HUES48 (cell line): ENCODE data around the gene PDE6H.

Experiments
- H3K27ac ChIP-seq: one replicate; pipeline ENCODE4 v1.7.0; 2013; ENCODE audit warnings: low read depth, low read length, inconsistent platforms
- H3K27me3 ChIP-seq: 2 replicates; pipeline ENCODE4 v1.6.1; 2013; ENCODE audit warnings: mild to moderate bottlenecking, low read length; ENCODE audit not compliant: control insufficient read depth, insufficient read depth
- H3K36me3 ChIP-seq: 2 replicates; pipeline ENCODE4 v1.6.1; 2013; ENCODE audit warnings: low read length; ENCODE audit not compliant: control insufficient read depth, insufficient read depth
- H3K4me1 ChIP-seq: 2 replicates; pipeline ENCODE4 v1.6.1; 2013; ENCODE audit warnings: mild to moderate bottlenecking, low read length; ENCODE audit not compliant: control insufficient read depth, insufficient read depth
- H3K4me3 ChIP-seq: 2 replicates; pipeline ENCODE4 v1.5.1; 2013; ENCODE audit warnings: mild to moderate bottlenecking, low read depth, low read length
- H3K9ac ChIP-seq: 2 replicates; pipeline ENCODE4 v1.6.1; 2013; ENCODE audit warnings: mild to moderate bottlenecking, low read depth, low read length, moderate library complexity
- H3K9me3 ChIP-seq: 2 replicates; pipeline ENCODE4 v1.6.1; 2013; ENCODE audit warnings: low read length; ENCODE audit not compliant: control insufficient read depth, insufficient read depth

The PDE6H gene

DNA sequence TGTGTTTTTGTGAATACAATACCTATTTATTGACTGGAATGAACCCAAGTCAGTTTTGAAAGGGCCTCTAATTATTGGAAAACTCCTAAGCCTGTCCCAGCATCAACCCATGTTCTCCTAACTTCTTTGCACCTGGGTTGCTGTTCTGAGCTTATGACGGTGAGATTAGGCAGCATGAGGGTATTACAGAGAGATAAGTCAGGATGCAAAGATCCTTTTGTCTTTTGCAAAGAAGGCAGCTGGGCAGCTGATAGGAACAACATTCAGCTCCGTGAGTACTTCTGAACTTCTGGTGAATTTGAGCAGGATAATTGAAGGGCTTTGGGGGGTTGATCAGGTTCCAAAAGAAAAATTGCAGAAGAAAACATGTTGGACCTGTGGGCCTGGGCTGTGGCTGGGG is at the start of gene PDE6H:
TSS of gene PDE6H (plus strand) at position 227 of the 400 bp plus-strand sequence. CDS start 4,971 bp downstream, outside the sequence.
- Histone ChIP-seq H3K4me1 (no peaks in the 10 kb centered on the region), H3K4me3 (no peak within 1 kb of the TSS), H3K27ac (no peak within 1 kb of the TSS)

DNA sequence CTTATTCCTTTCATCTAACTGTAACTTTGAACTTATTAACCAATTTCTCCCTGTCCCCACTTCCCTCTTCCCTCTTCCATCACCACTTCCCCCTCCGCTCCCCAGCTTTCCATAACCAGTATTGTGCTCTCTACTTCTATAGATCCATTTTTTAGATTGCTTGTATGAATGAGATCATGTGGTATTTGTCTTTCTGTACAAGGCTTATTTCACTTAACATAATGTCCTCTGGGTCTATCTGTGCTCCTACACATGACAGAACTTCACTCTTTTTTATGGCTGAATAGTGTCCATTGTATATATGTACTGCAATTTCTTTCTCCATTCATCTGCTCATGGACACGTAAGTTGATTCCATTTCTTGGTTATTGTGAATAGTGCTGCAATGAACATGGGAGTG is 48.9 kb upstream of the PDE6H start:
- H3K4me1 ChIP-seq: peaks cover 4% of the 10 kb centered on the region; the same call in 1 of the 2 replicates
- no peaks in the 10 kb centered on the region for H3K9me3 ChIP-seq
- no peaks in the 10 kb centered on the region for H3K36me3 ChIP-seq
- H3K9ac ChIP-seq: no peak overlapping the region
- no peak overlapping the region for H3K27ac ChIP-seq
- H3K27me3 ChIP-seq: no peaks in the 10 kb centered on the region
- no peak overlapping the region for H3K4me3 ChIP-seq

More for the DNA sequence above, at the start of gene PDE6H:
- Histone ChIP-seq H3K9me3 (no peaks in the 10 kb centered on the region), H3K36me3 (no peaks in the 10 kb centered on the region), H3K9ac (no peak within 1 kb of the TSS), H3K27me3 (no peaks in the 10 kb centered on the region)

DNA sequence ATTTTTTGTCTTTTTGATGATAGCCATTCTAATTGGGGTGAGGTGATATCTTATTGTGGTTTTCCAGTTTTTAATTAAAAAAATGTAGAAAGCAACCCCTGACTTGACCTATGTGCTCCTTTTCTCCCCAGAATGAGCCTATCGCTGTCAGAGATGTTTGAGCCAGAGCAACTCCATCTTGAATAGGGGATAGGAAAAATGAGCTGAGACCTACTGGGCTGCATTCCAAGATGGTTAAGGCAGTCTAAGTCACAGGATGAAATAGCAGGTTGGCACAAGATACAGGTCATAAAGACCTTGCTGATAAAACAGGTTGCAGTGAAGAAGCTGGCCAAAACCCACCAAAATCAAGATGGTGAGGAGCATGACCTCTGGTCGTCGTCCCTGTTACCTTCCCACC is 48.3 kb upstream of the PDE6H start:
- Histone ChIP-seq H3K36me3 (no peaks in the 10 kb centered on the region), H3K27ac (no peak overlapping the region), H3K4me3 (no peak overlapping the region), H3K4me1 (peaks cover 10% of the 10 kb centered on the region; the same call in 1 of the 2 replicates), H3K27me3 (no peaks in the 10 kb centered on the region), H3K9ac (no peak overlapping the region), H3K9me3 (no peaks in the 10 kb centered on the region)

DNA sequence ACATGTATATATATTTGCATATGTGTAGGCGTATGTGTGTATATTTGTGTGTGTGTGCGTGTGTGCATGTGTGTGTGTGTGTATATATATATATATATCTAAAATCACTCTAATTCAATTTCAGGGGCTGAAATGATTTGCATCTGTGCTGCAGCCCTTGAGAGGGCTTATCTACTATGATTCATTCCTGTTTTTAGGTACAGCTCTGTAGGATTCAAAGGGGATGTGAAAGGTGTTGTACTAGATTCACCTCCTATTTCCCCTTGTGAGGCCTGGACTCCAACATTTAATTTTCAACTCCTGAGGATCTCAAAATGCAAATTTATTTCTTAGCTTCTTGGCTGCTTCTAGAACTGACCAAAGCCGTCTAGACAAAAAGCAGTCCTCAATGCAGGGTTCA is 45.6 kb upstream of the PDE6H start:
- Histone ChIP-seq H3K27ac (no peak overlapping the region), H3K4me1 (peaks cover 11% of the 10 kb centered on the region; the same call in 1 of the 2 replicates), H3K27me3 (no peaks in the 10 kb centered on the region), H3K4me3 (no peak overlapping the region), H3K9ac (no peak overlapping the region), H3K9me3 (no peaks in the 10 kb centered on the region), H3K36me3 (no peaks in the 10 kb centered on the region)

DNA sequence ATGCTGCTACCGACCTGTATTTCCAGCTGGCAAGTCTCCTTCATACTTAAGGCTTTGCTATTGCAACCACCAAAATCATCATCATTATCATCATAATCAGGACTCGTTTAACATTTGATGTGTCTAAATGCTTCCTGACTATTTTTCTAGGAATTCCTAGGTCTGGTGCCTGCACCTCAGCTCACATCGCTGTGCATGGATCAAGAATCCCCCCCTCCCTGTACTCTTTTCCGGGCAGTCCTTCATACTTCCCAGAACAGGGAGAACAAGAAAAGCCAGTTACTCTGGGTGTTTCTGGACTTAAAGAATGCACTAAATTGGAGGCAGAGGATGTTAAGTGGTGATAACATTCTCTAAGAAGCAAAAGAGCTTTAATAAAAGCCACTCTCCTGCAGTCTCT is 43.9 kb upstream of the PDE6H start:
- Histone ChIP-seq H3K9ac (no peak overlapping the region), H3K27ac (peak overlapping the region; percentile 42), H3K36me3 (no peaks in the 10 kb centered on the region), H3K4me1 (peaks cover 11% of the 10 kb centered on the region; the same call in 1 of the 2 replicates), H3K4me3 (no peak overlapping the region), H3K9me3 (no peaks in the 10 kb centered on the region), H3K27me3 (no peaks in the 10 kb centered on the region)

DNA sequence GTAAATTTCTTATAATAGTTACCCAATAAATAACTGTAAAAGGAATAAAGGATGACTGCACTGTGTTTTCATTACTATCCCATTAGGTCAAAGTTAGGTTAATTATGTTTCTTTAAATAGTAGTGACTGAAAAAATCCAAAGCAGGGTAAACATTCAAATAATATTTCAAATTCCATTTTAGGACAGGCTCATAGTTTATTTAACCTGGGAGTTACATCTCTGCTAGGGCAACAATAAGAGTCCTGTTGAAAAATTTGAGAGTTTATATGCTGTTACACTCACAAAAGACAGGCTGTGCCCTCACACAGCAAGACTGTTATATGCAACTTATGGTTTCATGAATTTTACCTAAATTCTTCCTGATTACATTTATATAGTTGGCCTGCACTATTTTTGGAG is 42.5 kb upstream of the PDE6H start:
- no peaks in the 10 kb centered on the region for H3K36me3 ChIP-seq
- H3K4me1 ChIP-seq: peaks cover 11% of the 10 kb centered on the region; the same call in 1 of the 2 replicates
- no peak overlapping the region for H3K4me3 ChIP-seq
- no peaks in the 10 kb centered on the region for H3K9me3 ChIP-seq
- no peaks in the 10 kb centered on the region for H3K27me3 ChIP-seq
- H3K27ac ChIP-seq: no peak overlapping the region
- H3K9ac ChIP-seq: no peak overlapping the region

DNA sequence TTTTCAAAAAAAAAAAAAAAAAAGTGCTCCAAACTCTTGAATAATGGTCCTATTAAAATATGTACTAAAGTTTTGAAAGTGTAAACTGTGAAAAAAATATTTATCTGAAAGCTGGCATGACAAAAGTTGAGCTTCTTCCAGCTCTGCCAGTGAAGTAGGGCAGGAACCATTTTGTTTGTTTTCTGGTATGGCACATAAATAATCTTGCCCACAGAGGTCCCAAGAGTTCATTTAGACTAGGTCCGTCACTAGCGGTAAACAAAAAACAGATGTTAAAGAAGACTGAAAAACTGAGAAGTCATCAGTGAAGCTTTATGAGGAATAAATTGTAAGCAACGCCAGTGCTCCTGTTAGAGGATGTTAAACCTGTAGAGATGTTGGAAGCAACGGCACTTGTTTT is 41.5 kb upstream of the PDE6H start:
- Histone ChIP-seq H3K9me3 (no peaks in the 10 kb centered on the region), H3K4me3 (no peak overlapping the region), H3K36me3 (no peaks in the 10 kb centered on the region), H3K4me1 (peaks cover 11% of the 10 kb centered on the region; the same call in 1 of the 2 replicates), H3K27ac (no peak overlapping the region), H3K27me3 (no peaks in the 10 kb centered on the region), H3K9ac (no peak overlapping the region)

DNA sequence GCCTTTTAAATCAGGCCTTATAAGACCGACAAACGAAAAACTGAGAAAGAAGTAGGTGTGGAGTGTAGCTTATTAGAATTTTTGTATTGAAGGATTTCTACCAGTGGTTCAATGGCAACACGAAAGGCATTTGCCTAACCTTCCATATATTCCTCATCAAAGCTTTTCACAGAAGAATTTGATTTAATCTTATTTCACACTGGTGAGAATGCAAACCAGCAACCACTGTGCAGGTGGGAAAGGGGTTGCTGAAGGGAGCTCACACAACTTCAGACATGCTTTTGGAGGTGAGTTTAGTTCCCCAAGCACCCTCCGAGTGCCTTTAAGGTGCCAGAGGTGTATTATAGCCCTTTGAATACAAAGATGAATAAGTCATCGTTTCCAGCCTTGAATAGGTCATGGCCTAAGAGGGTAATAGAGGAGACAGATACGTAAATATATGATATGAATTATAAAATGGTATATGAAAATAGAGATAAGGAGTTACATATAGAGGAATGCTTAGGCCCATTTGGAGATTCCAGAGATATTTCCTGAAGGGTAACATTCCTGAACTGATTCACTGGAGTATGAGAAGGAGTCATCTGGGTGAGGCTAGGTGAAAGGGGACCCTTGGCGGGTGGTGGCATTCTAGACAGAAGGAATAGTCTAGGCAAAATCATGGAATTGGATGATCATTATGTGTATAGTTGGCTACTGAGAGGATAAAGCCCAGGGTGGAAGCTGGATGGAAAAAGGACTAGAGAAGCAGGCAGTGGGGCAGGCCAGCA is 40.9 kb upstream of the PDE6H start:
- peaks cover 11% of the 10 kb centered on the region; the same call in 1 of the 2 replicates for H3K4me1 ChIP-seq
- no peak overlapping the region for H3K27ac ChIP-seq
- H3K4me3 ChIP-seq: no peak overlapping the region
- no peaks in the 10 kb centered on the region for H3K9me3 ChIP-seq
- H3K27me3 ChIP-seq: no peaks in the 10 kb centered on the region
- no peak overlapping the region for H3K9ac ChIP-seq
- H3K36me3 ChIP-seq: no peaks in the 10 kb centered on the region

DNA sequence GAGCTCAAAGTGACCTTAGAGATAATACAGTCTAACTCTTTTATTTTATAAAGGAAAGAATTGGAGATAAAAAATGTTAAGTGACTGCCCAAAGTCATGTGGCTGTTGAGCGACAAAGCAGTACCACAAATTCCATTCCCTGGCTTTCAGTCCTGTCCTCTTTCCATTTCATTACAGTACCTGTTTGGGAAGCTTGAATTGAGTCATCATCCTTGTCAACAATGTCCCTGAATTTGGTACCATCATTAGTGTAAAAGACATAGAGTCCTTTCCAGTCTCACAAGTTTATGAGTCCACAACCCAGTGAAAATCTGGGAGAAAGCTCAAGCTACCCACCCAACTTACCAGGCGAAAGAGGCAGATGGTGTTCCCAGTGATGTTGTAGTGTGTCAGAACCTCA is 38.3 kb upstream of the PDE6H start:
- H3K4me1 ChIP-seq: 0 out of 2 replicates have a peak, but pooled peaks cover 1% of the 10 kb centered on the region
- H3K9me3 ChIP-seq: no peaks in the 10 kb centered on the region
- no peak overlapping the region for H3K4me3 ChIP-seq
- H3K9ac ChIP-seq: no peak overlapping the region
- H3K27ac ChIP-seq: no peak overlapping the region
- H3K27me3 ChIP-seq: no peaks in the 10 kb centered on the region
- H3K36me3 ChIP-seq: no peaks in the 10 kb centered on the region

DNA sequence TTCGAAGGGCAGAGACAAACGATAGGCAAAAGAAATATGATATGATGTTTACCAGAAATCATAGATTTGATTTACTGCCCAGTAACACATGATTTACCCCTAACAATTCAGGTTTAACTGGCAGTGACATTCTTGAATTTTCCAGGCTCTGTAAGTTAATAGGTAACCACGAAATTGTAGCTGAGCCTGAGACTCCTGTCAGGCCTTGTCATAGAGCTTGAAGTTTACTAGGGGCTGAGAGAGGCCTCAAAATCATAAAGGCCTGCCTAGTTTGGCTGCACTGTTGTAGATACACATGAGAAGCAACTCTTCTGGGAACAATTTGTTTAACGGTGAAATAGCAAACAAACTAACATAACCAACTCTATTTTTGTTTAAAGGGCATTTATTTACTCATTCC is 37.8 kb upstream of the PDE6H start:
- Histone ChIP-seq H3K4me3 (no peak overlapping the region), H3K9ac (no peak overlapping the region), H3K9me3 (no peaks in the 10 kb centered on the region), H3K4me1 (no peaks in the 10 kb centered on the region), H3K27me3 (no peaks in the 10 kb centered on the region), H3K36me3 (no peaks in the 10 kb centered on the region), H3K27ac (no peak overlapping the region)

DNA sequence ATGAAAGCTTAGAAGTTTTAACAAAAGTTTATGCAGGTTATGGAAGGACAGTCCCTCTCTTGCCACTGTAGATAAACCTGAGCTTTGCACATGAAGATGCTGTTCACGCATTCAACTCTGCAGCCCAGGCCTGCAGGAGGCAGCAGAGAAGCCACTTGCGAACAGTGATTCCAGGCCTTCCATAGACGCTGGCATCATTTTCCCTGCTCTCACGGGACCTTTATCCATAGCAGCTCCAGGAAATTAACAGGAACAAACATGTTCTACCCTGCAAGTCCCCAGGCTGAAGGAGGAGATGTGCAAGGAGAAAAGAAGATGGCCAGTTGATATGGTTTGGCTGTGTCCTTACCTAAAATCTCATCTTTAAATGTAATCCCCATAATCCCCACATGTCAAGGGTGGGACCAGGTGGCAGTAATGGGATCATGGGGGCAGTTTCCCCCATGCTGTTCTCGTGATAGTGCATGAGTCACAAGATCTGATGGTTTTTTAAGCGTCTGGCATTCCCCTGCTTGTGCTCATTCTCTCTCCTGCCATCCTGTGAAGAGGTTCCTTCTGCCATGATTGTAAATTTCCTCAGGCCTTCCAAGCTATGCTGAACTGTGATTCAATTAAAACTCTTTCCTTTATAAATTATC is 36.5 kb upstream of the PDE6H start:
- no peaks in the 10 kb centered on the region for H3K9me3 ChIP-seq
- no peaks in the 10 kb centered on the region for H3K36me3 ChIP-seq
- no peak overlapping the region for H3K4me3 ChIP-seq
- no peaks in the 10 kb centered on the region for H3K27me3 ChIP-seq
- no peak overlapping the region for H3K27ac ChIP-seq
- no peak overlapping the region for H3K9ac ChIP-seq
- H3K4me1 ChIP-seq: no peaks in the 10 kb centered on the region
